Natural killer cell (primary cell): ENCODE results near the gene ANKRD13A. TPM values are rescaled to one million over a fixed set of nuclear protein-coding genes. Genes with fewer than 3 reads are reported as not detected.

Experiments used
- ATAC-seq, 3 donors: fragments of 150-1000 bp in 2 of 3; fragments of 200-7000 bp in 1 of 3; cut with Tn5 transposase; 1 replicate in 1 of 3; 2 replicates in 2 of 3; pipeline ENCODE4 v1.10.0; 2021; ENCODE audit warnings: mild to moderate bottlenecking in 2 of 3, moderate library complexity in 2 of 3
- DNase-seq, 2 donors: peaks; one replicate each; pipeline versions ENCODE4 v3.0.0 to v3.0.0-alpha.2; 2013 to 2021; ENCODE audit warnings: mixed read lengths in 1 of 2
- H3K27ac ChIP-seq: one replicate; pipeline ENCODE4 v1.5.1; 2013; ENCODE audit warnings: mild to moderate bottlenecking, low read length
- H3K27me3 ChIP-seq: one replicate; pipeline ENCODE4 v1.6.1; 2013; ENCODE audit warnings: low read length; ENCODE audit not compliant: control insufficient read depth, insufficient read depth
- H3K36me3 ChIP-seq: one replicate; pipeline ENCODE4 v1.6.1; 2013; ENCODE audit warnings: low read length; ENCODE audit not compliant: control insufficient read depth, insufficient read depth
- H3K4me1 ChIP-seq: one replicate; pipeline ENCODE4 v1.6.1; 2013; ENCODE audit warnings: low read length; ENCODE audit not compliant: control insufficient read depth, insufficient read depth
- H3K4me3 ChIP-seq: one replicate; pipeline ENCODE4 v1.5.1; 2013; ENCODE audit warnings: low read length
- H3K9me3 ChIP-seq: one replicate; pipeline ENCODE4 v1.6.1; 2013; ENCODE audit warnings: low read length; ENCODE audit not compliant: control insufficient read depth, insufficient read depth
- H3K27ac Mint-ChIP-seq, 2 donors: one replicate each; pipeline ENCODE4 v1.8.0; 2022; ENCODE audit warnings: mild to moderate bottlenecking in 2 of 2, mixed read lengths in 2 of 2, moderate library complexity in 1 of 2
- H3K27me3 Mint-ChIP-seq, 2 donors: one replicate each; pipeline ENCODE4 v1.8.0; 2022; ENCODE audit warnings: low read depth in 2 of 2, mixed read lengths in 2 of 2
- H3K36me3 Mint-ChIP-seq: one replicate; pipeline ENCODE4 v1.8.0; 2022; ENCODE audit warnings: mixed read lengths
- H3K4me1 Mint-ChIP-seq, 2 donors: one replicate each; pipeline ENCODE4 v1.8.0; 2022; ENCODE audit warnings: mixed read lengths in 2 of 2
- H3K4me3 Mint-ChIP-seq: one replicate; pipeline ENCODE4 v1.8.0; 2022; ENCODE audit warnings: mild to moderate bottlenecking, moderate library complexity, mixed read lengths
- H3K9me3 Mint-ChIP-seq, 2 donors: one replicate each; pipeline ENCODE4 v1.8.0; 2022; ENCODE audit warnings: mixed read lengths in 2 of 2
- WGBS: methylation state at CpG from one replicate; pipeline ENCODE4 v1.1.7; 2013; ENCODE audit warnings: missing lambda C conversion rate; ENCODE audit not compliant: insufficient coverage; 5-methylcytosine and 5-hydroxymethylcytosine counted together
- intact Hi-C: fragments of 100-400 bp; cut with micrococcal nuclease; formaldehyde crosslinking; loops from one replicate; pipeline ENCODE4 v1.14.2; 2022
- total RNA-seq, 4 donors: library from RNA; stranded (reverse); fragments of 120-200 nt in 1 of 4; gene quantifications; one replicate each; pipeline versions ENCODE4 v1.2.3 to v1.2.4, GENCODE V29; 2013 to 2022
- TF ChIP-seq, protein P1 (sequence below): fragments of 200-600 bp; IDR thresholded peaks from one replicate; pipeline ENCODE4 v1.8.0; 2022; ENCODE audit warnings: antibody characterized with exemption

ANKRD13A gene
- total RNA-seq, 3 donors from 2014 or later (not counting 1 experiment from before 2014, with no cell fraction given): 74.9 to 93.6 (median 90.7) TPM

DNA sequence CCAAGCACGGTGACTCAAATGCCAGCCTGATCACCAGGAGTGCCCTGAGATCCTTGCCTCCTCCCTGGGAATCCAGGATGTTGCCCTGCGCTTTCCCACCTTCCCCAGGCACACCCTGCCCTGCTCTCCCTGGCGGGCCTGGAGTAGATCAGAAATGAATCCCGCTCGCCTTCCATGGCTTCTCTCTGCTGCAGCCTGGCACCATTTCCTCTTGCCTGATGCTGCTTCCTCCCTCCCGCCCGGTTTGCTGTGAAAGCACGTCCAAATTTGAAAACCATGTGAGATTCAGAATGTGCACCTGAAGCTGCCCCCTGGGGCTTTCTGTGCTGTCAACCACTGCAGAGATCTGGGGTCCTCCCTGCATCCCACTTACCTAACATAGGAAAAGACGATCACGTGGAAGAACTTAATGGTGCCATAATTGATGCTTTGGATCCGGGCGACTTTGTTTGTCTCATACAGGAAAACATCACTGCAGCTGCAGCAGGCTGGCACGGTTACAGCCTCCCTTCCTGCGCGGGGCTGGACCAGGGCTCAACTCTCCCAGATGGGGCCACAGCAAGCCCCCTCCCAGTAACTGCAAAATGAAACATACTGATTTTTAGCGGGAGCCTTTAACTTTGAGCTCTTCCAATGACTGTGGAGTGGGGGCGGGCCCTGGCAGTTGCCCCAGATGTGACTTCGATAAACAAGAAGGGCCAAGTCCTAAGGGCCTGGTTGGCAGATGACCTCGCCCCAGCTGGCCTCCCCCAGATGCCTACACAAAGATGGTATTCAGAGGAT lies 74.0 kb downstream of the ANKRD13A start:
- TF ChIP-seq, protein P1, sequence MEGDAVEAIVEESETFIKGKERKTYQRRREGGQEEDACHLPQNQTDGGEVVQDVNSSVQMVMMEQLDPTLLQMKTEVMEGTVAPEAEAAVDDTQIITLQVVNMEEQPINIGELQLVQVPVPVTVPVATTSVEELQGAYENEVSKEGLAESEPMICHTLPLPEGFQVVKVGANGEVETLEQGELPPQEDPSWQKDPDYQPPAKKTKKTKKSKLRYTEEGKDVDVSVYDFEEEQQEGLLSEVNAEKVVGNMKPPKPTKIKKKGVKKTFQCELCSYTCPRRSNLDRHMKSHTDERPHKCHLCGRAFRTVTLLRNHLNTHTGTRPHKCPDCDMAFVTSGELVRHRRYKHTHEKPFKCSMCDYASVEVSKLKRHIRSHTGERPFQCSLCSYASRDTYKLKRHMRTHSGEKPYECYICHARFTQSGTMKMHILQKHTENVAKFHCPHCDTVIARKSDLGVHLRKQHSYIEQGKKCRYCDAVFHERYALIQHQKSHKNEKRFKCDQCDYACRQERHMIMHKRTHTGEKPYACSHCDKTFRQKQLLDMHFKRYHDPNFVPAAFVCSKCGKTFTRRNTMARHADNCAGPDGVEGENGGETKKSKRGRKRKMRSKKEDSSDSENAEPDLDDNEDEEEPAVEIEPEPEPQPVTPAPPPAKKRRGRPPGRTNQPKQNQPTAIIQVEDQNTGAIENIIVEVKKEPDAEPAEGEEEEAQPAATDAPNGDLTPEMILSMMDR: no peak
- WGBS: 13% methylated on average over 19 of the region's 19 CpGs
- intact Hi-C loops: no loop called here
- H3K36me3 ChIP-seq: no peaks in the 10 kb centered on the region
- peak overlapping the region; percentile 81 for H3K4me3 Mint-ChIP-seq
- no peaks in the 10 kb centered on the region for H3K36me3 Mint-ChIP-seq
- peak overlapping the region in 1 of 2 donors; percentile 82 for H3K27ac Mint-ChIP-seq
- peak overlapping the region; percentile 8 for H3K4me3 ChIP-seq
- ATAC-seq: peak; percentile 26 to 37 (median 27)
- DNase-seq: peak in 1 of 2 donors; percentile 37
- no peaks in the 10 kb centered on the region for H3K9me3 ChIP-seq
- no peaks in the 10 kb centered on the region for H3K9me3 Mint-ChIP-seq
- H3K4me1 ChIP-seq: peaks cover 10% of the 10 kb centered on the region
- H3K27me3 ChIP-seq: no peaks in the 10 kb centered on the region
- peaks cover 0 to 2% of the 10 kb centered on the region in 2 donors for H3K27me3 Mint-ChIP-seq
- H3K27ac ChIP-seq: no peak overlapping the region
- peaks cover 8 to 11% of the 10 kb centered on the region in 2 donors for H3K4me1 Mint-ChIP-seq

DNA sequence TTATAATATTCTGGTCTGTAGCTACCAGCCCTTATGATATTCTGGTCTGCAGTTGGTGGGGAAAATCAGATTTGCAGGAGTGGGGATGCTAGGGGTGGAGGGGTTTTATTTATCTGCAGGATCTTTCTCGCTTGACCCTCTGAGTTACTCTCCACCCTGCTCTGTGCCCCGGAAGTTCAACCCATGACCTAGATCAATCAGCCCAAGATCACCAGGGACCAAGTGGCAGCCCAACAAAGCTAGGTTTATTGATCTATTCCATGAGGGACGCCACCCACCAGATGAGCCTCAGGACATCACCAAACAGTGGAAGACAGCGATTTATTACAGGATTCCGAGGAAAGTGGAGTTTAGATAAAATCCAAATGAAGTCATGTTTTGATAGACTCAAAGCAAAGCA lies 74.9 kb downstream of the ANKRD13A start:
- Histone ChIP-seq H3K4me1 (peaks cover 18% of the 10 kb centered on the region), H3K27ac (no peak overlapping the region), H3K36me3 (no peaks in the 10 kb centered on the region), H3K9me3 (no peaks in the 10 kb centered on the region), H3K4me3 (no peak overlapping the region), H3K27me3 (no peaks in the 10 kb centered on the region)
- peak overlapping the region in 1 of 2 donors; percentile 82 for H3K27ac Mint-ChIP-seq
- intact Hi-C loops: no loop called here
- peaks cover 13 to 16% of the 10 kb centered on the region in 2 donors for H3K4me1 Mint-ChIP-seq
- DNase-seq (no peak), ATAC-seq (no peak)
- H3K27me3 Mint-ChIP-seq: peaks cover 0 to 2% of the 10 kb centered on the region in 2 donors
- 95% methylated on average over 5 of the region's 5 CpGs for WGBS
- H3K4me3 Mint-ChIP-seq: no peak overlapping the region
- no peaks in the 10 kb centered on the region for H3K9me3 Mint-ChIP-seq
- no peaks in the 10 kb centered on the region for H3K36me3 Mint-ChIP-seq
- TF ChIP-seq, protein P1: no peak

DNA sequence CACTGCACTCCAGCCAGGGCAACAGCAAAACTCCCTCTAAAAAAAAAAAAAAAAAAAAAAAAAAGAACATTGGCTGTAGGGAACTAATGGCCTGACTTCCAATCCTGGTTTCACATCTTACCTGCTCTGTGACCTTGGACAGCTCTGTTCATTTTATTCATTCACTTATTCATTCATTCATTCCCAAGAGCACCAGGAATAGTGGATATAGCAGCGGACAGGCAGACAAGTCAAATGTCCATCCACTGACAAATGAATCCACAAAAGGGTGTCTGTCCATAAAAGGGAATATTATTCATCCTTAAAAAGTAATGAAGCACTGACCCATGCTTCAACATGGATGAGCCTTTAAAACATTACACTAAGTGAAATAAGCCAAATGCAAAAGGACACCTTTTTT lies 76.7 kb downstream of the ANKRD13A start:
- H3K9me3 Mint-ChIP-seq: peaks cover 2 to 3% of the 10 kb centered on the region in 2 donors
- DNase-seq (no peak), ATAC-seq (no peak)
- peaks cover 0 to 2% of the 10 kb centered on the region in 2 donors for H3K27me3 Mint-ChIP-seq
- Histone ChIP-seq H3K27me3 (no peaks in the 10 kb centered on the region), H3K27ac (no peak overlapping the region), H3K4me3 (no peak overlapping the region), H3K4me1 (peaks cover 33% of the 10 kb centered on the region), H3K36me3 (no peaks in the 10 kb centered on the region), H3K9me3 (no peaks in the 10 kb centered on the region)
- H3K27ac Mint-ChIP-seq: no peak overlapping the region
- H3K4me1 Mint-ChIP-seq: peaks cover 23 to 32% of the 10 kb centered on the region in 2 donors
- WGBS: 100% methylated on average over 1 of the region's 1 CpG
- intact Hi-C loops: no loop called here
- H3K4me3 Mint-ChIP-seq: no peak overlapping the region
- H3K36me3 Mint-ChIP-seq: no peaks in the 10 kb centered on the region
- TF ChIP-seq, protein P1: no peak
